Left ventricle myocardium superior (tissue), 1 donor: ENCODE results near the gene AXIN2. TPM values are rescaled to one million over a fixed set of nuclear protein-coding genes. Genes with fewer than 3 reads are reported as not detected.
"Not testable (repeated sequence)": the region's sequence is repeated elsewhere in the genome, so short reads cannot be mapped to it uniquely, and the experiment has no call there.

Source experiments
- ATAC-seq: fragments of 200-7000 bp; cut with Tn5 transposase; one replicate; pipeline ENCODE4 v1.9.1; 2020; ENCODE audit warnings: mild to moderate bottlenecking, moderate library complexity
- DNase-seq: peaks from one replicate; pipeline ENCODE4 v3.0.0-alpha.2; 2020
- intact Hi-C: fragments of 100-400 bp; cut with micrococcal nuclease; formaldehyde crosslinking; loops from one replicate; pipeline ENCODE4 v1.11.0; 2022
- total RNA-seq: library from RNA; stranded (reverse); fragmentation: NEBNext Ultra II Directional; extraction: Animal tissue kit (Norgen Biotek cat#: 25700); gene quantifications from one replicate; pipeline ENCODE4 v1.2.1, GENCODE V29; 2021
- donor health status: DM: no; HTN: yes; CAD: no; lungs with severe emphysema.

AXIN2 gene
- total RNA-seq, 1 donor from 2014 or later, result 17.2 TPM

DNA sequence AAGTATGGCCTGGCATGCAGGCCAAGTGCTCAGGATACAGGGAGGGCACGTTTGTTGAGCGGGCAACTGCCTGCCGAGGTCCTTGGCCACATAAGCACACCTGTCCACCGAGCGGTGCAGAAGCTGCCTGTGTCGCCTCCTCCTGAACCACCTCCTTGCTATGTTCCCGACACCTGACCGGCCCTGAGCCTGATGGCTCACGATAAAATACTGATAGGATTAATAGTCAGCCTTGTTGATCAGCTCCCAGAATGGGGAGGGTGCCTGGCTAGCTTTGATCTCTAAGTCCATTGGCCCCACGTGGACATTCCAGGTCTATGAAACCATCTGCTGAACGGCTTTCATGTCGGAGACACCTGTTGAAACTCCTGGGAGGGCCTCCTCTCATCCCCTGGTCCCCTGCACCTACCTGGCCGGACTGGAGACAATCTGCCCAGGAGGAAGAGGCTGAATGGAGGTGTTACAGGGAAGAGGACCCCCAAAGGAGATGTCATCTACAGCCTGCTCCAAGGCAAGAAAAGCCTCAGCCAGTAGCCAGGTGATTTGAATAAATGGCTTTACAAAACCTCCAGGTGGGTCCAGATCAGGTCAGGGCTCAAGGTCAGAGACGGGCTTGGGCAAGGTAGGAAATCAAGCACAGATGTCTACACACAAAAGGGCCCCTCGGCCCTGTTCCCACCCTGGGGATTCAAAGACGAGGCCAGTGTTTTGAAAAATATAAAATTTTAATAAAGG, 33.4 kb downstream of the AXIN2 start:
- ATAC-seq, result no peak
- DNase-seq, result no peak
- intact Hi-C loops, result no loop called here

DNA sequence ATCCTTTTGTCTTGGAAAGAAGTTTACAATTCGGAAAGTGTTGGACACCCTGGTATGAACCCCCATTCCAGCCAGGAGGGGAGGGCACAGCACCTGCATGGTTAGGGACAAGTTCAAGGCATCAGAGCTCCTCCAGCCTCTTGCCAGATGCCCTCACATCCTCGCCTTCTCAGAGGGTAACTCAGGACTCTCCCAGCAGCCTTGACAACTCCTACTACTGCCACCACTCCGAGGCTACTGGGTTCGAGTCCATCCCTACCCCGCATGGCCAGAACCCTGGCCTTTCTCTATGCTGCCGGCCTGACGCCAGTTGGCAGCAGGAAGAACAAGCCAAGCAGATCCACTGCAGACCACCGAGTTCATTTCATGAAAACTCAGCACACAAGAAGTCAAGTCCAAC, 34.1 kb downstream of the AXIN2 start:
- DNase-seq, result no peak
- ATAC-seq, result no peak
- intact Hi-C loops, result no loop called here

DNA sequence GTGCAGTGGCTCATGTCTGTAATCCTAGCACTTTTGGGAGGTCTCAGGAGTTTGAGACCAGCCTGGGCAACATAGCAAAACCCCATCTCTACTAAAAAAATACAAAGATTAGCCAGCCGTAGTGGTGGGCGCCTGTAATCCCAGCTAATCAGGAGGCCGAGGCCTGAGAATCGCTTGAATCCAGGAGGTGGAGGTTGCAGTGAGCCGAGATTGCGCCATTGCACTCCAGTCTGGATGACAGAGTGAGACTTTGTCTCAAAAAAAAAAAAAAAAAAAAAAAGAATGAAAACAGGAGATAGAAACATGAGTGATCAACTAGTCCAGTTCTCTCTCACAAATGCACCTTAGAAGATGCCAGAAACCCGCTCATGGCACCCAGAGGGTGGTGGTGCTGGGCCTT, 34.6 kb downstream of the AXIN2 start:
- DNase-seq, ATAC-seq, intact Hi-C loops: not testable (repeated sequence)

DNA sequence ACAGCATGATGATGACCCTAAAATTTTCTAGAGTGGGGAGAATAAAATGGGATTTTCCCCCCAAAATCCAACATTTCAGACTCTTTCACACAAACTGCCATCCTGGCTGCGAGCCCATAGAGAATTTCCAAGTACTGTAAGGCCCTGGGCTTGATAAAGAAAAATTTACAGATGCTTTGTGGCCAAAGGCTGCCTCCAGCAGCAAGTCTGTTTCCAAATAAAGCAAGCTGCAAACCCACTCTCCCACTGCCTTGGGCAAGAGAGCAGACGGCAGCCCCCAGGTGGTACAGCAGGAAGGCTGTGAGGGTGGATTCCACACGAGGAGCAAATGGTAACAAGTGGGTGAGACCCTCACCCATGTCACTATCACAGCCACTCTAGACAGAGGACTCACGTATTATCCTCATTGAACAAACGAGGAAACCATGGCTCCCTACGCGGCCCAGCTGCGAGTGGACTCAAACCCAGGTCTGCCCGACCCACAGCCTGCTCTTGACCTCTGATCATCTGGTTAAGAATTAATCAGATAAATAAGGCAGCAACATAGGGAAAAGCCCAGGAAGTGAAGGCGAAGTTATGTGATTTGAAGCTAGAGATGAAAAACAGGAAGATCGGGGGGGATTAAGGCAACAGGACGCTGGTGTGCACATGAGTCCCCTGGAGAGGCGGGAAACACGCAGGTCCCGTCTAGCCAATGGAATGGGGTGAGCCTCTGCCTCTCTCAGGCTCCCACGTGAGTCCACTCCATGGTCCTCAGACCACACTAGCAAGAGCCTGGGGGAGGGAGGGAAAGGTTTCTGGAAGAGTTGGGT, 37.4 kb downstream of the AXIN2 start:
- no peak for ATAC-seq

DNA sequence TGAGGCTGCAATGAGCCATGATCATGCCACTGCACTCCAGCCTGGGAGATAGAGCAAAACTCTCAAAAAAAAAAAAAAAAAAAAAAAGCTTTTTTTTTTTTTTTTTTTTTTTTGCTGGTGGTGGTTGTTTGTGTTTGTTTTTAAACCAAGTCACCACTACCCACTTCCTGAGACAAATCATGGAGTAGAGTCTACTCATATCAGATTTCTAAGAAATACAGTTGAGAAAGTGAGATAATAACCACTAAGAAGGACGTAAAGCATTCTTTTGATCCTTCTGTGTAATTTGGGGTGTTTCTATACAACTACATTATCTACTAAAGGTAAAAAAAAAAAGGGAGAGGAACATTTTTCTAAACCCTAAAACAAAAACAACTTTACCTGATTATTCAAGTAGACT, 38.0 kb downstream of the AXIN2 start:
- DNase-seq (no peak), ATAC-seq (no peak)
- intact Hi-C loops, result no loop called here

More for the DNA sequence above, 37.4 kb downstream of the AXIN2 start:
- DNase-seq, result no peak
- intact Hi-C loops, result no loop called here

DNA sequence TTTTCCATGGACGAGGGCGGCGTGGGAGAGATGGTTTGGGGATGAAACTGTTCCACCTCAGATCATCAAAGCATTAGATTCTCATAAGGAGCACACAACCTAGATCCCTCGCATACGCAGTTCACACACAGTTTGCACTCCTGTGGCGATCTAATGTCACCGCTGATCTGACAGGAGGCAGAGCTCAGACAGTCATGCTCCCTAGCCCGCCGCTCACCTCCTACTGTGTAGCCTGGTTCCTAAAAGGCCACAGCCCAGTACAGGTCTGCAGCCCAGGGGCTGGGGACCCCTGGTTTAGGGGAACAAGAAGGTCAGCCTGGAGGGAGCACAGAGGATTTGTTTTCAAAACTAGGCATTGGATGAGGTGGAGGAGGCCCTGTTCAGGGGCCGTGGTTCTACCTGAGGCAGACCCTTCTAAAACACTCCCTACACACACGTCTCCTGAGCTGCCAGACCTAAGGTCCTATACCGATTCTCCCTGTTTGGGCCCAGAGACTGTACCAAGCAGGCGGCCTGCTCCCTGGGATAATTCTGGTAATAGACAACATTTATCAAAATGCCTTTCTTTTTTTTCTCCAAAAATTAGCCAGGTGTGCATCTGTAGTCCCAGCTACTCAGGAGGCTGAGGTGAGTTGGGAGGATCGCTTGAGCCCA, 38.6 kb downstream of the AXIN2 start:
- DNase-seq, result no peak
- ATAC-seq, result no peak
- intact Hi-C loops, result no loop called here

DNA sequence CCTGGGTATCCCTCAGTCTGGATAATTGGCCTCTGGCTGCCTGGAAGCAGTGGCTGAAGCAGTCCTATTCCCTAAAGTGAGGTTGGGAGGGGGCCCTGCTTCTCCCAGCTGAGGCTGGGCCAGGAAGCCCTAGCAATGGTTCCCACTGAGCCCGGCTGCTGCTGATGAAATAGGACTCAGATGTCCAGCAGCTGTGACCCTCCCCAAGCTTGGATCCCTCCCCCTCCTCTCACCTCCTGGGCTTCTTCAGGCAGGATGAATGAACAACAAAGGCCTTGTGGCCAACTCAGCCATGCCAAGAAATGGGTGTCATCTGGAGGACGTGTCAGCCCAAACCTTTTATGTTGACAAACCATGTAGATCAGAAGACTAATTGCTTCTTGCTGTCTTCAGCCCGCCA, 42.0 kb downstream of the AXIN2 start:
- intact Hi-C loops, result no loop called here
- ATAC-seq (peak; percentile 46), DNase-seq (no peak)

DNA sequence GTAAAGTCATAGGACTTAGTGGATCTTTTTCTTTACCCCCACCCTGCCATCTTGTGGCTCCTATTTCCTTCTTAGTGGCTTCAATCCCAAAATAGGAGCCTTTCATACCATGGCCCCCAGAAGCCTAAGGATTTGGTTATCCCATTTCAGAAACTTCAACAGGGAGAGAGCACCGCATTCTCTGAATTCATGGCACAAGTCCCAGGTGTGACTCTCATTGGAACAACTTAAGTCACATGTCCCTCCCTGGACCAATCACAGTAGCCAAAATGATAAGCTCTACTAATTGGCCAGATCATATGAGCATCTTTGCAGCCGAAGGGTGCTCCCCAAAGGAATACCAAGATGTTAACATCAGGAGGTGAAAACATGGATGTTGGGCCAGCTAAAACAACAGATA, 43.2 kb downstream of the AXIN2 start:
- intact Hi-C loops, result no loop called here
- DNase-seq (no peak), ATAC-seq (no peak)

DNA sequence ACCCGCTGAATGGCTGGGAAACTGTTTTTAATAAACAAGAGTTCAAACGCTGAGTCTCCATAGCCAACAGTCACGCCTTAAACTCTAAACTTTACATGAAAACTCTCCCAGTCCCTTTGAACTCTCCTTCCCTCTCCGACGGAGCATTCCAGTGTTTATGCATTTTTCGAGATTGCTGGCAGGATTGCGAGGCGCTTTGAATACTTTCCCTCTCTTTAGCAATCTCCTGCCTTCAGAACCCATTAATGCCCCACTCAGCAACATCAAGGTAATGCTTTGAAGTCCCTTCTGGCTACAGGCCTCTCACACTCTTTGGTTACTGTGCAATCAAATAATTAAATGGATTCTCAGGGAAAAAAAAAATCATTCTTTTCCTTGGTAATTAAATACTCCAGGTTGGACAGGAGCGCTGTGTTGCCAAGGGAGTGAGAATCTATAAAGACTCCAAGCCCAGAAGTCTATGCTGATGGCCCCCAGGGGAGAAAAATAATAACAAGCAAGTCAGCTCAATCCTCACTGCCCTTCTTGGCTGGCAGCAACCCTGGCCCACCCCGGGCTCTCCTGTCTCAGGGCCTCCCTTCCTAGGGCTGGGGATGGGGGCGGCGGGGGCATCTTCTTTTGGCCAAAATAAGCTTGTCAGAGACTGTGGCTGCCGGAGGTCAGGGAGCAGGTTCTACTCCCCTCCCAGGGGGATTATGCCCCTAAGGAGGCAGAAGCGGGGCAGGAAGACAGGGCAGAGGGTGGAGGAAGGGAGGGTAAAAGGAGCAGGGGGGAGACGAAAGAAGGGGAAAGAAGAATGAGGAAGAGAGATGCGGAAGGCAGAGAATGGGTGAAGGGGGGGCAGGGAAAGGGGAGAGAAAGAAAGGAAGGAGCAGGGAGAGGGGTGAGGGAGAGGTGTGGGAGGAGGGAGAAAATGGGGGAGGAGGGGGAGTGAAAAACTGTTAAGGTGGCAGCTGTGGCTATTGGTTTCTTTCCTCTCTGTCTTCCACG, 45.2 kb downstream of the AXIN2 start:
- intact Hi-C loops, result no loop called here
- DNase-seq (no peak), ATAC-seq (no peak)

DNA sequence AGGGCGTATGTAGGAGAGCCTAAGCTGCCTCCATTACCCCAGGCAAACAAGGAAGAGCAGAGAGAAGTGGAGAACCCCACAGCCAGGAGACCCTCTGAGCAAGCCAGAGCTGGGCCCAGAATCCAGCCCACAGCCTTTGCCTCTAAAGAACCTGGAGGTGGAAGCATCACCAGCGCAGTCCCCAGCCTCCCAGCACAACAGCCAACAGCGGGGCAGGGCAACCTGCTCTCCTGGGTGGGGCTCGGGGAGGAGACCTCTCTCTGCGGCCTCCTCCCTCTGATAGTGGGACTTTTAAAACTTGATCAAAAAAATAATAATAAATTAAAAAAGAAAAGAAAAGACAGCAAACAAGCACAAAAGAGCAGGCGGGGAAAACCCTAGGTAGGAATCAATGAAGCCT, 45.9 kb downstream of the AXIN2 start:
- DNase-seq (no peak), ATAC-seq (no peak)
- intact Hi-C loops, result no loop called here

DNA sequence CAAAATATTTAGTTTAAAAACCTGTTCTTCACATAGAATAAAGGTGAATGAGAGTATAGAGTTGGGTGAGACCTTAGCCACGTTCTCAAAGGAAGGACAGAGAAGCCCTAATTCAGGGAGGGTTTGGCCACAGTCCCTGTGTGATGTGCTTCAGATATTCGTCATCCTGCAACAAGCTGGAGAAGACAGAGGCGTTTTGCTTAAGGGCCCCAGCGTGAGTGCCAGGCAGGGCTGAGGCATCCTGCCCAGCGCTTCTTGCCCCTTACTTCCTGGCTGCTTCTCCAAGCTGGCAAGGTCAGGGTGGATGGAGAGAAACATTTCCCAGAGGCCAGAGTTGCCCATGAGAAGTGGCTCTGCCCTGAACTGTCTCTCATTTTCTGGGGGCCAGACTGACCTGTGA, 46.9 kb downstream of the AXIN2 start:
- intact Hi-C loops, result no loop called here
- ATAC-seq (no peak), DNase-seq (no peak)

DNA sequence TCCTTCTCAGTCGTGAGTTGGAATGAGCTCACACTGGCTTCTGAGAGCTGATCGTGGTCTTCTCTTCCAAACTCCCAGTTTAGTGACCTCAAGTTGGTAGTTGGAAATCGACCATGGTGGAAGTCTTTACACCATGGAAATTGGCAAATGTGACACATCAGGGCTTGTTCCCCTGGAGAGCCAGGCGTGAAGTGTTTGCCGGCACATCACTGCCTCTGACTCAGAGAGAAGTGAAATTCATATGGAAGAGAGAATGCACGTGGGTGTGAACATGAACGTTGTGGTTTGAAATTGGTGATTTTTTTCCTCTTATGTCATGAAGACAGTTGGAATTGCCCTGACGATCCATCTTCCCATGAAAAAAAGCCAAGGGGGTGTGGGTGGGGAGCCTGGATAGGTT, 47.4 kb downstream of the AXIN2 start:
- intact Hi-C loops, result no loop called here
- DNase-seq (no peak), ATAC-seq (no peak)

DNA sequence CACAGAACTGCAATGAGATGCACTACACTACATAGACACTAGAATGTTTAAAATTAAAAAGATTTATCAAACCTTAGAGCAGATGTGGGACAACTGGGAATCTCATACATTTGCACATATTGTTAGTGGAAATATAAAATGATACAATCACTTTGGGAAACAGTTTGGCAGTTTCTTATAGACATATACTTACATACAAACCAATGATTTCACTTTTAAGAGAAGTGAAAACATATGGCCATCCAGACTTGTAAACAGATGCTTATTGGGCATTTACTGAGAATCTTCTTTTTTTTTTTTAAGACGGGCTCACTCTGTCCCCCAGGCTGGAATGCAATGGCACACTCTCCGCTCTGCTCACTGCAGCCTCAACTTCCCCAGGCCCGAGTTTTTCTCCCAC, 50.1 kb downstream of the AXIN2 start:
- intact Hi-C loops, result no loop called here

DNA sequence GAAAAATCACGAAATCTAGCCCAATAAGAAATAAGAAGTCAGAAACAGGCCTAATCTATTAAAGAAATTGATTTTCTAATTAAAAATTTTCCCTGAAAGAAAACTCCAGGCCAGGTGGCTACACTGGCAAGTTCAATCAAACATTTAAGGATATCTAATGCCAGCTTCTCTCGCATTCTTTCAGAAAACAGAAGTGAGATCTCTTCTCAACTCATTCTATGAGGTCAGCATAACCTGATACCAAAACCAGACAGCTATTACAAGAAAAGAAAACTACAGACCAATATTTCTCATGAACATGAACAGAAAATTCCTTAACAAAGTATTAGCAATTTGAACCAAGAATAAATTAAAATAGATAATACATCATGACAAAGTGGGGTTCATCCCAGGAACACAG, 52.4 kb downstream of the AXIN2 start:
- no peak for DNase-seq
- no peak for ATAC-seq
- intact Hi-C loops, result no loop called here

More for the DNA sequence above, 50.1 kb downstream of the AXIN2 start:
- DNase-seq, result no peak
- ATAC-seq, result no peak

DNA sequence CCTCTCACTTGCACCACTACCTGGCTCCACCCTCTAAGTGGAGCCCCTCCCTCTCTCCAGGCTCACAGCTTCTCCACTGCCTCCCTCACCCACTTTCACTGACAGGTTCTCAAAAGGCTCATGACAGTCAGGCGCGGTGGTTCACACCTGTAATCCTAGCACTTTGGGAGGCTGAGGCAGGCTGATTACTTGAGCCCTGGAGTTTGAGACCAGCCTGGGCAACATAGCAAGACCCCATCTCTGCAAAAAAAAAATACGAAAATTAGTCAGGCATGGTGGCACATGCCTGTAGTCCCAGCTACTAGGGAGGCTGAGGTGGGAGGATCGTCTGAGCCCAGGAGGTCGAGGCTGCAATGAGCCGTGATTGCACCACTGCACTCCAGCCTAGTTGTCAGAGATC, 56.8 kb downstream of the AXIN2 start:
- ATAC-seq, intact Hi-C loops, DNase-seq: not testable (repeated sequence)

DNA sequence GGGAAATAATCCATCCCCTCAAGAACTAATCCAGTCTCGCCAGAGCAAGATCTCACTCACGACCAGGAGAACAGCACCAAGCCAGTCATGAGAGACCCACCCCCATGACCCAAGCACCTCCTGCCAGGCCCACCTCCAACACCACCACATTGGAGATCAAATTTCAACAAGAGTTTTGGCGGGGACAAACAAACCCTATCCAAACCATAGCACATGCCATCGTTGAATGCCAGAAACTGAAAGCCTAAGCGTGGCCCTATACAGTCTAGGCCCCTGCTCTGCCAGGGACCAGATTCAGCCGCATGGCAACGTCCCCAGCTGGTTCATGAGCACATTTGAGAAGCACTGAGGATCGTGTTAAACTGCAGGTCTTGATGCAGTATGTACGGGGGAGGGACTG, 57.3 kb downstream of the AXIN2 start:
- DNase-seq (no peak), ATAC-seq (no peak)
- intact Hi-C loops, result no loop called here

DNA sequence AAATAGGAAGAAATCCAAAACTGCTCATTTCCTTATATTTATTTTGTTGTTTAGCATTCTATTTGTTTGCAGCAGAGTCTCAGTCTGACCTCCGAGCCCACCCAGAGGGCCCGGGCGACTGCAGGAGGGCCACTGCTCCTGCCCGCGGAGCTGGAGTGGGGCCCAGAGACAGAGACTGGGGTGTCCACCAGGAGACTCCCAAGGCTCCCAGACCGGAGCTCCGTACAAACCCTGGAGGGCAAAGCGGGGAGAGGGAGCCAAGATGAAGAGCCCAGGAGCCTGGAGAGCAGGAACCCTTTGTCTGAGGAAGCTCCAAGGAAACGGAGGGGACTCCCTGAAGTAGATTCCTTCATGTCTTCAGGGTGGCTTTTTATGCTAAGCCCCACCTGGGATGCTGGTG, 57.9 kb downstream of the AXIN2 start:
- intact Hi-C loops, result no loop called here

DNA sequence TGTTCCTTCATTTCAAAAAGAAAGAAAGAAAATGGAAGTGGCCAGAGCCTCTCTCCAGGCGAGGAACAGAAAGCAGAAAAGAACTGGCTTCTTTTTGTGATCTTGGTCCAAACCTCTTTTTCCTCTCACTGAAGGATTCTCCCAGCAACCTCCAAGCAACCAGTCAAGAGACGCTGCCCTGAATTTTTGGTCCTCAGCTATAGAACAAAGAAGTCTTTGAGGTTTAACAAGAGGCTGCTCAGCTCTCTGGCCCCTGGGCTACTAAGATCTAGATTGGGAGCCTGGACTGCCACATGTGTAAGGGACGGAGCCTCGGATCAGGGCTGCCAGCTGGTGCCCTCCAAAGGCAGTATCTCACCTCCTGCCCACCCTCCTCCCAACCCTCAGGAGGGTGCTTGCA, 62.6 kb downstream of the AXIN2 start:
- no peak for ATAC-seq
- DNase-seq, result no peak
- intact Hi-C loops, result no loop called here

More for the DNA sequence above, 57.9 kb downstream of the AXIN2 start:
- ATAC-seq, result no peak
- no peak for DNase-seq

DNA sequence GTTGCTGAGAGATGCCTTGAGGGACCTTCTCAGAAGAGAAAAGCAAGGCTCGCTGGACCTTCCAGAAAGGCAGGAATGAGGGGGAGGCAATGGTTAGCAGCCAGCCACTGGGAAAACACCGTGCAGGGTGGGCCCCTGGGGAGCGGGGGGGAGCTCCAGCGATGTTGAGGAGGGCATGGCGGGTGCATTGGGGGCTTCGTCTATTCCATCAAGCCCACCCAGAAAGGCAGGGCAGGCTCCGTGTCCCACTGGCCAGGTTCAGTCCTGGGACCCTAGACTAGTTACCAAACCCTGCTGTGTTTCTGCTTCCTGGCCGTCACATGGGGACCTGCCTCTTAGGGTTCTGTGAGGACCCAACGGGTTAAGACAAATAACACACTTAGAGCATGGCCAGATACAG, 64.6 kb downstream of the AXIN2 start:
- no peak for ATAC-seq
- intact Hi-C loops, result no loop called here
- no peak for DNase-seq
